ENCODE measurements around the gene EPC1. TPM values are rescaled to one million over a fixed set of nuclear protein-coding genes. Genes with fewer than 3 reads are reported as not detected.

The EPC1 gene
- total RNA-seq, 1 experiment from 2014 or later = 36.6 TPM

DNA sequence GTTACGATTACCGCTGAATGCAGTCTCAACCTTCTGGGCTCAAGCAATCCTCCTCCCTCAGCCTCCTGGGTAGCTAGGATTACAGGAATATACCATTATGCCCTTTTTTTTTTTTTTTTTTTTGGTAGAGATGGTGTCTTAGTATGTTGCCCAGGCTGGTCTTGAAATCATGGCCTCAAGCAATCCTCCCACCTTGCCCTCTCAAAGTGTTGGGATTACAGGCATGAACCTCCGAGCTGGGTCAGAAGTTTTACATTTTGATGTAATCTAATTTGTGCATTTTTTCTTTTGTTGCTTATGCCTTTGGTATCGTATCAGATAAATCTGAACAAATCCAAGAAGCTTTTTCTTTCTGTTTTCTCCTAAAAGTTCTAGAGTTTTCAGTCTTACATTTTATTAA, 87.4 kb downstream of the EPC1 start:
- Mint-ChIP-seq H3K36me3 (ENCODE audit: insufficient read depth, unreplicated experiment) (peaks cover 11% of the 10 kb centered on the region), H3K27me3 (ENCODE audit: insufficient read depth, unreplicated experiment) (no peaks in the 10 kb centered on the region), H3K4me3 (ENCODE audit: unreplicated experiment) (no peak overlapping the region), H3K4me1 (ENCODE audit: low read depth, unreplicated experiment) (peaks cover 13% of the 10 kb centered on the region), H3K27ac (ENCODE audit: unreplicated experiment) (no peak overlapping the region), H3K9me3 (ENCODE audit: unreplicated experiment) (no peaks in the 10 kb centered on the region)
- BruUV-seq (replicated peaks) = no TSS peak
- CTCF ChIA-PET = no interaction called here
- no peak for DNase-seq
- H3K9me3 ChIP-seq = no peaks in the 10 kb centered on the region
- POLR2A ChIA-PET = no interaction called here
- H3K4me1 ChIP-seq = peaks cover 11% of the 10 kb centered on the region; the same call in 1 of the 2 replicates
- no peaks in the 10 kb centered on the region for H3K27me3 ChIP-seq (replicated peaks; ENCODE audit: control insufficient read depth, insufficient read depth, low read length)
- TF ChIP-seq, protein P1, sequence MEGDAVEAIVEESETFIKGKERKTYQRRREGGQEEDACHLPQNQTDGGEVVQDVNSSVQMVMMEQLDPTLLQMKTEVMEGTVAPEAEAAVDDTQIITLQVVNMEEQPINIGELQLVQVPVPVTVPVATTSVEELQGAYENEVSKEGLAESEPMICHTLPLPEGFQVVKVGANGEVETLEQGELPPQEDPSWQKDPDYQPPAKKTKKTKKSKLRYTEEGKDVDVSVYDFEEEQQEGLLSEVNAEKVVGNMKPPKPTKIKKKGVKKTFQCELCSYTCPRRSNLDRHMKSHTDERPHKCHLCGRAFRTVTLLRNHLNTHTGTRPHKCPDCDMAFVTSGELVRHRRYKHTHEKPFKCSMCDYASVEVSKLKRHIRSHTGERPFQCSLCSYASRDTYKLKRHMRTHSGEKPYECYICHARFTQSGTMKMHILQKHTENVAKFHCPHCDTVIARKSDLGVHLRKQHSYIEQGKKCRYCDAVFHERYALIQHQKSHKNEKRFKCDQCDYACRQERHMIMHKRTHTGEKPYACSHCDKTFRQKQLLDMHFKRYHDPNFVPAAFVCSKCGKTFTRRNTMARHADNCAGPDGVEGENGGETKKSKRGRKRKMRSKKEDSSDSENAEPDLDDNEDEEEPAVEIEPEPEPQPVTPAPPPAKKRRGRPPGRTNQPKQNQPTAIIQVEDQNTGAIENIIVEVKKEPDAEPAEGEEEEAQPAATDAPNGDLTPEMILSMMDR (IDR thresholded peaks at IDR 0.05; ENCODE audit: insufficient read depth in 1 of 2, low read depth in 1 of 2, low read length in 1 of 2, severe bottlenecking in 1 of 2, unreplicated experiment in 1 of 2) = no peak
- no peaks in the 10 kb centered on the region for H3K36me3 ChIP-seq (ENCODE audit: control insufficient read depth, insufficient read depth, low read length)
- intact Hi-C loops (cut with micrococcal nuclease; ENCODE audit: unreplicated experiment) = no loop called here
- no peak overlapping the region for H3K4me3 ChIP-seq (ENCODE audit: low read depth, low read length)

GRCh38 chr10:32256613-32257437, 90.1 kb downstream of the EPC1 start:
- H3K9me3 Mint-ChIP-seq (ENCODE audit: unreplicated experiment) = no peaks in the 10 kb centered on the region
- intact Hi-C loops (cut with micrococcal nuclease; ENCODE audit: unreplicated experiment) = loop anchor here (1.0 kb wide), 1 partner anchor 111 kb away; no protein-coding TSS in a partner anchor
- TF ChIP-seq, protein P1 (IDR thresholded peaks at IDR 0.05; ENCODE audit: insufficient read depth in 1 of 2, low read depth in 1 of 2, low read length in 1 of 2, severe bottlenecking in 1 of 2, unreplicated experiment in 1 of 2) = peak; percentile 83 to 94
- Histone ChIP-seq H3K9me3 (no peaks in the 10 kb centered on the region), H3K4me1 (peaks cover 35% of the 10 kb centered on the region), H3K36me3 (ENCODE audit: control insufficient read depth, insufficient read depth, low read length) (no peaks in the 10 kb centered on the region), H3K27me3 (replicated peaks; ENCODE audit: control insufficient read depth, insufficient read depth, low read length) (no peaks in the 10 kb centered on the region), H3K4me3 (ENCODE audit: low read depth, low read length) (no peak overlapping the region)
- POLR2A ChIA-PET = no interaction called here
- BruUV-seq (replicated peaks) = no TSS peak
- no peaks in the 10 kb centered on the region for H3K27me3 Mint-ChIP-seq (ENCODE audit: insufficient read depth, unreplicated experiment)
- CTCF ChIA-PET = interaction anchor here (0.7 to 1.3 kb wide), 5 partner anchors 13 to 111 kb away, joined by 3 to 7 read pairs (median 4); no protein-coding TSS in a partner anchor
- H3K36me3 Mint-ChIP-seq (ENCODE audit: insufficient read depth, unreplicated experiment) = no peaks in the 10 kb centered on the region
- no peak overlapping the region for H3K27ac Mint-ChIP-seq (ENCODE audit: unreplicated experiment)
- H3K4me3 Mint-ChIP-seq (ENCODE audit: unreplicated experiment) = no peak overlapping the region
- peaks cover 26% of the 10 kb centered on the region for H3K4me1 Mint-ChIP-seq (ENCODE audit: low read depth, unreplicated experiment)
- peak; percentile 54 to 66 for DNase-seq

DNA sequence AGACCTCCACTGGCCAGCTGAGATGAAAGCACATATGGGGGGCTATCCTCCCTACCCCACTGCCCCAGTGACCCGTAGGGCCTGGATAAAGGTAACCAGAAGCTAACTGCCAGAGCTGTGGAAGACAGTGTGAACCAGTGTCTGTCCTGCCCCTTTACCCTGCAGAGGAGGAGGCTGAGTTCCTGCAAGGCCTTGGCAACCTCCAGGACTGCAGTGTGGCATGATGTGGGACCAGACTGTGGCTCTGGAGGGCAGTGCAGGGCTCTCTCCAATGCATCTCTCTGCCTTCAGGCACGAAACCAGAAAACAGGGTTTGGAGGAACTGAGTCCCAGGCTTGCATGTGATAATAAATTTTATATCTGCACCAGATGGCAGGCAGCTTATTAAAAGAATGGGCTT, 93.1 kb downstream of the EPC1 start:
- CTCF ChIA-PET = interaction anchor here (0.8 to 2.2 kb wide), 2 partner anchors 92 to 99 kb away, joined by 3 to 5 read pairs; no protein-coding TSS in a partner anchor
- intact Hi-C loops (cut with micrococcal nuclease; ENCODE audit: unreplicated experiment) = loop anchor here (1.0 kb wide), 1 partner anchor 92 kb away; no protein-coding TSS in a partner anchor

More for the DNA sequence above, 93.1 kb downstream of the EPC1 start:
- Histone ChIP-seq H3K4me1 (peaks cover 42% of the 10 kb centered on the region), H3K9me3 (no peaks in the 10 kb centered on the region), H3K4me3 (ENCODE audit: low read depth, low read length) (no peak overlapping the region), H3K36me3 (ENCODE audit: control insufficient read depth, insufficient read depth, low read length) (no peaks in the 10 kb centered on the region), H3K27me3 (replicated peaks; ENCODE audit: control insufficient read depth, insufficient read depth, low read length) (no peaks in the 10 kb centered on the region)
- peak overlapping the region; percentile 62 for H3K4me3 Mint-ChIP-seq (ENCODE audit: unreplicated experiment)
- no peaks in the 10 kb centered on the region for H3K27me3 Mint-ChIP-seq (ENCODE audit: insufficient read depth, unreplicated experiment)
- H3K27ac Mint-ChIP-seq (ENCODE audit: unreplicated experiment) = peak overlapping the region; percentile 77
- no peaks in the 10 kb centered on the region for H3K9me3 Mint-ChIP-seq (ENCODE audit: unreplicated experiment)
- H3K36me3 Mint-ChIP-seq (ENCODE audit: insufficient read depth, unreplicated experiment) = no peaks in the 10 kb centered on the region
- TF ChIP-seq, protein P1 (IDR thresholded peaks at IDR 0.05; ENCODE audit: insufficient read depth in 1 of 2, low read depth in 1 of 2, low read length in 1 of 2, severe bottlenecking in 1 of 2, unreplicated experiment in 1 of 2) = peak in 1 of 2 experiments; percentile 11
- peak in 1 of 2 experiments; percentile 37 for DNase-seq
- peaks cover 35% of the 10 kb centered on the region for H3K4me1 Mint-ChIP-seq (ENCODE audit: low read depth, unreplicated experiment)
- TSS peak; percentile 85 for BruUV-seq (replicated peaks)
- POLR2A ChIA-PET = no interaction called here
